ENCODE results near the gene FCRLA. TPM values are rescaled to one million over a fixed set of nuclear protein-coding genes. Genes with fewer than 3 reads are reported as not detected.

Gene FCRLA
- total RNA-seq, 1 experiment from 2014 or later, result 0.15 TPM

DNA sequence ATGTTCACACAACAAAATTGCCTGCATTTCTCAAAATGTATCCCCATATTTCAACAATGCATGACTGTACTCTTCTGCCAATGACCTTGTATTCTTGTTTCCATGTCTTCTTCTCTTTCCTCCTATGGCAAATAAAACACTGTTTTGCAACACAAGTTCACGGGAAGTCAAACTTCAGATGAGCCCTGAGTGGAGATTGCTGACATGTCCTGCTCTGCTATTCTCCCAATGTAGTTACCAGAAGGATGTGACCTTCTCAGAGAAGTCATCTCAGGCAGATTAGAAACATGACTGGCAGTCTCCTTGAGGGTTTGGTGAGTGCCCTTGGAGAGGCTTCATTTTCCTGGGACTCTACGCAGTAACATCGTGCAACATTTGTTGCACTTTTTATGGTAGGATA is 28.5 kb upstream of the FCRLA start:
- TF ChIP-seq, protein P1, sequence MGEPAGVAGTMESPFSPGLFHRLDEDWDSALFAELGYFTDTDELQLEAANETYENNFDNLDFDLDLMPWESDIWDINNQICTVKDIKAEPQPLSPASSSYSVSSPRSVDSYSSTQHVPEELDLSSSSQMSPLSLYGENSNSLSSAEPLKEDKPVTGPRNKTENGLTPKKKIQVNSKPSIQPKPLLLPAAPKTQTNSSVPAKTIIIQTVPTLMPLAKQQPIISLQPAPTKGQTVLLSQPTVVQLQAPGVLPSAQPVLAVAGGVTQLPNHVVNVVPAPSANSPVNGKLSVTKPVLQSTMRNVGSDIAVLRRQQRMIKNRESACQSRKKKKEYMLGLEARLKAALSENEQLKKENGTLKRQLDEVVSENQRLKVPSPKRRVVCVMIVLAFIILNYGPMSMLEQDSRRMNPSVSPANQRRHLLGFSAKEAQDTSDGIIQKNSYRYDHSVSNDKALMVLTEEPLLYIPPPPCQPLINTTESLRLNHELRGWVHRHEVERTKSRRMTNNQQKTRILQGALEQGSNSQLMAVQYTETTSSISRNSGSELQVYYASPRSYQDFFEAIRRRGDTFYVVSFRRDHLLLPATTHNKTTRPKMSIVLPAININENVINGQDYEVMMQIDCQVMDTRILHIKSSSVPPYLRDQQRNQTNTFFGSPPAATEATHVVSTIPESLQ (CRISPR knock-in tag; IDR thresholded peaks at IDR 0.05), result no peak
- TF ChIP-seq ZNF263 (CRISPR knock-in tag; IDR thresholded peaks at IDR 0.05; ENCODE audit: low read depth), result no peak
- TF ChIP-seq NFATC4 (CRISPR knock-in tag; IDR thresholded peaks at IDR 0.05), result no peak
- TF ChIP-seq GTF2I (CRISPR knock-in tag; conservative IDR thresholded peaks at IDR 0.05), result no peak
- no peak for TF ChIP-seq ESRRA (CRISPR knock-in tag; IDR thresholded peaks at IDR 0.05; ENCODE audit: borderline replicate concordance)
- no peak for TF ChIP-seq SOX15 (CRISPR knock-in tag; IDR thresholded peaks at IDR 0.05)
- no peaks in the 10 kb centered on the region for H3K36me3 Mint-ChIP-seq
- no peak for DNase-seq (ENCODE audit: low spot score)
- no peak for ATAC-seq
- H3K9me3 Mint-ChIP-seq, result no peaks in the 10 kb centered on the region
- no peak overlapping the region for H3K4me3 Mint-ChIP-seq
- no peak overlapping the region for H3K27ac Mint-ChIP-seq
- H3K27me3 Mint-ChIP-seq (ENCODE audit: low read depth), result no peaks in the 10 kb centered on the region
- ChIA-PET POLR2A (no interaction called here), CTCF (no interaction called here)
- peaks cover 10% of the 10 kb centered on the region for H3K4me1 Mint-ChIP-seq

DNA sequence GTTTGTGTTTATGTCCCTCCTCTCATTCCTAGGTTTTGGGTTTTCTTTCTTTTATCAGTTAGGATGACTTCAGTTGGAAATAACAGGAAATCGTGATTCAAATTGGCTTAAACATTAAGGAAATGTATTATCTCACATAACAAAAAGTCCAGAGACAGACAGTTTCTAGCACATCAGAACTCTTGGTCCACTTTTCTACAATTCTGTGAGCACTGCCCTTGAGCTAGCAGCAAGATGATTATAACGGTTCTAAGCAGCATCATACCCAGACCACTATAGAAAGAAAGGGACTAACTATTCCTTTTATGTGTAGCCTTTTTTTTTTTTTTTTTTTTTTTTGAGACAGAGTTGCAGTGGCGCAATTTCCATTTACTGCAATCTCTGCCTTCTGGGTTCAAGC is 25.1 kb upstream of the FCRLA start:
- CTCF ChIA-PET, result no interaction called here
- no peaks in the 10 kb centered on the region for H3K27me3 Mint-ChIP-seq (ENCODE audit: low read depth)
- DNase-seq (ENCODE audit: low spot score) (no peak), ATAC-seq (no peak)
- H3K4me1 Mint-ChIP-seq, result peaks cover 7% of the 10 kb centered on the region
- TF ChIP-seq ZNF232 (CRISPR knock-in tag; IDR thresholded peaks at IDR 0.05), result no peak
- no peaks in the 10 kb centered on the region for H3K36me3 Mint-ChIP-seq
- H3K9me3 Mint-ChIP-seq, result no peaks in the 10 kb centered on the region
- no peak overlapping the region for H3K27ac Mint-ChIP-seq
- POLR2A ChIA-PET, result no interaction called here
- no peak overlapping the region for H3K4me3 Mint-ChIP-seq

DNA sequence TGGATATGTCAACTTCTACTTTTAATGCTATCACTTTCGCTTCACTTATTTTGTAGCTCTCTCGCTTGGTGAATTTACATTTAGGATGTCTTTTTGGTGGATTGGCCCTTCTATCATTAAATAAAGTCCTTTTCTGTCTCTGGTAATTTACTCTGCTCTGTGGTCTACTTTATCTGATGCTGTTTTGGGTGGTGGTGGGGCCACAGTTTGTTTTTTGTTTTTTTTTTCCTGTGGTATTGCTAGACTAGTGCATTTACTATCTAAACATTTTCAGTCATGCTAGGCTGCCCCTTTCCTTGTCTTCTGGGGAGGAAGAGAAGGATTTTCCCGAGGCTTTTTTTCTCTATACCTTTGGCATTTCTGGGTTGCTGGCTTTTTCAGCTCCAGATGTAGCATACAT is 18.1 kb upstream of the FCRLA start:
- no peak overlapping the region for H3K4me3 Mint-ChIP-seq
- DNase-seq (ENCODE audit: low spot score) (no peak), ATAC-seq (no peak)
- TF ChIP-seq, protein P2, sequence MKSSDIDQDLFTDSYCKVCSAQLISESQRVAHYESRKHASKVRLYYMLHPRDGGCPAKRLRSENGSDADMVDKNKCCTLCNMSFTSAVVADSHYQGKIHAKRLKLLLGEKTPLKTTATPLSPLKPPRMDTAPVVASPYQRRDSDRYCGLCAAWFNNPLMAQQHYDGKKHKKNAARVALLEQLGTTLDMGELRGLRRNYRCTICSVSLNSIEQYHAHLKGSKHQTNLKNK (CRISPR knock-in tag; IDR thresholded peaks at IDR 0.05), result no peak
- TF ChIP-seq, protein P3, sequence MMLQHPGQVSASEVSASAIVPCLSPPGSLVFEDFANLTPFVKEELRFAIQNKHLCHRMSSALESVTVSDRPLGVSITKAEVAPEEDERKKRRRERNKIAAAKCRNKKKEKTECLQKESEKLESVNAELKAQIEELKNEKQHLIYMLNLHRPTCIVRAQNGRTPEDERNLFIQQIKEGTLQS (CRISPR knock-in tag; conservative IDR thresholded peaks at IDR 0.05), result no peak
- TF ChIP-seq SP1 (CRISPR knock-in tag; conservative IDR thresholded peaks at IDR 0.05) (no peak), PRRX2 (CRISPR knock-in tag; IDR thresholded peaks at IDR 0.05) (no peak)
- TF ChIP-seq, protein P4, sequence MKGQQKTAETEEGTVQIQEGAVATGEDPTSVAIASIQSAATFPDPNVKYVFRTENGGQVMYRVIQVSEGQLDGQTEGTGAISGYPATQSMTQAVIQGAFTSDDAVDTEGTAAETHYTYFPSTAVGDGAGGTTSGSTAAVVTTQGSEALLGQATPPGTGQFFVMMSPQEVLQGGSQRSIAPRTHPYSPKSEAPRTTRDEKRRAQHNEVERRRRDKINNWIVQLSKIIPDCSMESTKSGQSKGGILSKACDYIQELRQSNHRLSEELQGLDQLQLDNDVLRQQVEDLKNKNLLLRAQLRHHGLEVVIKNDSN (CRISPR knock-in tag; IDR thresholded peaks at IDR 0.05), result no peak
- CTCF ChIA-PET, result no interaction called here
- no peak overlapping the region for H3K27ac Mint-ChIP-seq
- H3K36me3 Mint-ChIP-seq, result no peaks in the 10 kb centered on the region
- H3K4me1 Mint-ChIP-seq, result no peaks in the 10 kb centered on the region
- POLR2A ChIA-PET, result no interaction called here
- H3K27me3 Mint-ChIP-seq (ENCODE audit: low read depth), result peaks cover 5% of the 10 kb centered on the region
- H3K9me3 Mint-ChIP-seq, result no peaks in the 10 kb centered on the region

DNA sequence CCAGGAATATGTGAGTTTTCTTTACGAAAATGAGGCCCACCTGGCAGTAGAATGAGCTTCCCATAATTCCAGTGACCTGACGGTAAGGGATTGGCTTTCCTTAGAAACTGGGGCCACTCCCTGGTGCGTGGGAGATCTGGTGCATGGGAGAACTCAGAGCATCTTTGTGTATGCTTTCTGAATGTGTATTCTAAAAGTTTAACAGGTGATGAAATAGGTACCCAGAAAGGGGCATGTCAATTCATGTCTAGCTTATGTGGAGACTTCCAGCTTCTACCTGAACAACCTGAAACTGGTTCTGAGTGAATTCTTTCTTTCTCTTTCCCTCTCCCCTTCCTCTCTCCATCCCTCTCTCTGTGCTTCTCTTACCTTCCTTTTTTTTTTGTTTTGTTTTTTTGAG is 15.2 kb upstream of the FCRLA start:
- H3K4me3 Mint-ChIP-seq, result no peak overlapping the region
- no peaks in the 10 kb centered on the region for H3K4me1 Mint-ChIP-seq
- no peak for DNase-seq (ENCODE audit: low spot score)
- H3K36me3 Mint-ChIP-seq, result no peaks in the 10 kb centered on the region
- ATAC-seq, result no peak
- no peaks in the 10 kb centered on the region for H3K9me3 Mint-ChIP-seq
- ChIA-PET POLR2A (no interaction called here), CTCF (no interaction called here)
- H3K27me3 Mint-ChIP-seq (ENCODE audit: low read depth), result peaks cover 17% of the 10 kb centered on the region
- no peak overlapping the region for H3K27ac Mint-ChIP-seq
- TF ChIP-seq SP1 (CRISPR knock-in tag; conservative IDR thresholded peaks at IDR 0.05) (no peak), ZBTB21 (CRISPR knock-in tag; IDR thresholded peaks at IDR 0.05; ENCODE audit: borderline replicate concordance) (no peak), ZNF396 (CRISPR knock-in tag; IDR thresholded peaks at IDR 0.05; ENCODE audit: borderline replicate concordance) (no peak), ZNF138 (CRISPR knock-in tag; conservative IDR thresholded peaks at IDR 0.05) (no peak), GRHL2 (CRISPR knock-in tag; IDR thresholded peaks at IDR 0.05; ENCODE audit: insufficient replicate concordance, severe bottlenecking) (no peak)
- TF ChIP-seq, protein P5, sequence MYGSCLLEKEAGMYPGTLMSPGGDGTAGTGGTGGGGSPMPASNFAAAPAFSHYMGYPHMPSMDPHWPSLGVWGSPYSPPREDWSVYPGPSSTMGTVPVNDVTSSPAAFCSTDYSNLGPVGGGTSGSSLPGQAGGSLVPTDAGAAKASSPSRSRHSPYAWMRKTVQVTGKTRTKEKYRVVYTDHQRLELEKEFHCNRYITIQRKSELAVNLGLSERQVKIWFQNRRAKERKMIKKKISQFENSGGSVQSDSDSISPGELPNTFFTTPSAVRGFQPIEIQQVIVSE (CRISPR knock-in tag; IDR thresholded peaks at IDR 0.05; ENCODE audit: borderline replicate concordance), result no peak
- TF ChIP-seq, protein P6, sequence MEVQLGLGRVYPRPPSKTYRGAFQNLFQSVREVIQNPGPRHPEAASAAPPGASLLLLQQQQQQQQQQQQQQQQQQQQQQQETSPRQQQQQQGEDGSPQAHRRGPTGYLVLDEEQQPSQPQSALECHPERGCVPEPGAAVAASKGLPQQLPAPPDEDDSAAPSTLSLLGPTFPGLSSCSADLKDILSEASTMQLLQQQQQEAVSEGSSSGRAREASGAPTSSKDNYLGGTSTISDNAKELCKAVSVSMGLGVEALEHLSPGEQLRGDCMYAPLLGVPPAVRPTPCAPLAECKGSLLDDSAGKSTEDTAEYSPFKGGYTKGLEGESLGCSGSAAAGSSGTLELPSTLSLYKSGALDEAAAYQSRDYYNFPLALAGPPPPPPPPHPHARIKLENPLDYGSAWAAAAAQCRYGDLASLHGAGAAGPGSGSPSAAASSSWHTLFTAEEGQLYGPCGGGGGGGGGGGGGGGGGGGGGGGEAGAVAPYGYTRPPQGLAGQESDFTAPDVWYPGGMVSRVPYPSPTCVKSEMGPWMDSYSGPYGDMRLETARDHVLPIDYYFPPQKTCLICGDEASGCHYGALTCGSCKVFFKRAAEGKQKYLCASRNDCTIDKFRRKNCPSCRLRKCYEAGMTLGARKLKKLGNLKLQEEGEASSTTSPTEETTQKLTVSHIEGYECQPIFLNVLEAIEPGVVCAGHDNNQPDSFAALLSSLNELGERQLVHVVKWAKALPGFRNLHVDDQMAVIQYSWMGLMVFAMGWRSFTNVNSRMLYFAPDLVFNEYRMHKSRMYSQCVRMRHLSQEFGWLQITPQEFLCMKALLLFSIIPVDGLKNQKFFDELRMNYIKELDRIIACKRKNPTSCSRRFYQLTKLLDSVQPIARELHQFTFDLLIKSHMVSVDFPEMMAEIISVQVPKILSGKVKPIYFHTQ (CRISPR knock-in tag; IDR thresholded peaks at IDR 0.05), result no peak
- TF ChIP-seq, protein P4 (CRISPR knock-in tag; IDR thresholded peaks at IDR 0.05), result no peak
- TF ChIP-seq, protein P7, sequence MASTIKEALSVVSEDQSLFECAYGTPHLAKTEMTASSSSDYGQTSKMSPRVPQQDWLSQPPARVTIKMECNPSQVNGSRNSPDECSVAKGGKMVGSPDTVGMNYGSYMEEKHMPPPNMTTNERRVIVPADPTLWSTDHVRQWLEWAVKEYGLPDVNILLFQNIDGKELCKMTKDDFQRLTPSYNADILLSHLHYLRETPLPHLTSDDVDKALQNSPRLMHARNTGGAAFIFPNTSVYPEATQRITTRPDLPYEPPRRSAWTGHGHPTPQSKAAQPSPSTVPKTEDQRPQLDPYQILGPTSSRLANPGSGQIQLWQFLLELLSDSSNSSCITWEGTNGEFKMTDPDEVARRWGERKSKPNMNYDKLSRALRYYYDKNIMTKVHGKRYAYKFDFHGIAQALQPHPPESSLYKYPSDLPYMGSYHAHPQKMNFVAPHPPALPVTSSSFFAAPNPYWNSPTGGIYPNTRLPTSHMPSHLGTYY (CRISPR knock-in tag; IDR thresholded peaks at IDR 0.05), result no peak
